ENCODE results near the gene GUCA1A.
"Not testable (repeated sequence)": the region's sequence is repeated elsewhere in the genome, so short reads cannot be mapped to it uniquely, and the experiment has no call there.

Gene GUCA1A

GRCh38 chr6:42147138-42147562 is 26.0 kb upstream of the GUCA1A start:
- DNase-seq (ENCODE audit: low spot score): no peak

GRCh38 chr6:42148058-42148457 is 25.1 kb upstream of the GUCA1A start:
- no peak for DNase-seq (ENCODE audit: low spot score)

GRCh38 chr6:42150254-42150653 is 22.9 kb upstream of the GUCA1A start:
- DNase-seq (ENCODE audit: low spot score): no peak

- DNase-seq (ENCODE audit: low spot score): no peak
These were observed 21.1 kb upstream of the GUCA1A start for GRCh38 chr6:42152024-42152423.

GRCh38 chr6:42152528-42153213 is 20.5 kb upstream of the GUCA1A start:
- not testable (repeated sequence) for DNase-seq (ENCODE audit: low spot score)

- no peak for DNase-seq (ENCODE audit: low spot score)
These were observed 19.2 kb upstream of the GUCA1A start for GRCh38 chr6:42153921-42154320.

- no peak for DNase-seq (ENCODE audit: low spot score)
These were observed 18.5 kb upstream of the GUCA1A start for GRCh38 chr6:42154461-42155209.

- DNase-seq (ENCODE audit: low spot score): no peak
These were observed 17.9 kb upstream of the GUCA1A start for GRCh38 chr6:42155293-42155692.

- no peak for DNase-seq (ENCODE audit: low spot score)
These were observed 16.5 kb upstream of the GUCA1A start for GRCh38 chr6:42156638-42157037.

GRCh38 chr6:42158011-42158410 is 15.2 kb upstream of the GUCA1A start:
- DNase-seq (ENCODE audit: low spot score): no peak

GRCh38 chr6:42158631-42159030 is 14.5 kb upstream of the GUCA1A start:
- DNase-seq (ENCODE audit: low spot score): no peak

GRCh38 chr6:42159431-42160024 is 13.6 kb upstream of the GUCA1A start:
- no peak for DNase-seq (ENCODE audit: low spot score)

GRCh38 chr6:42162384-42162783 is 10.8 kb upstream of the GUCA1A start:
- DNase-seq (ENCODE audit: low spot score): no peak

GRCh38 chr6:42162812-42163211 is 10.4 kb upstream of the GUCA1A start:
- DNase-seq (ENCODE audit: low spot score): no peak

GRCh38 chr6:42163981-42164380 is 9.2 kb upstream of the GUCA1A start:
- no peak for DNase-seq (ENCODE audit: low spot score)

GRCh38 chr6:42165016-42165415 is 8.1 kb upstream of the GUCA1A start:
- no peak for DNase-seq (ENCODE audit: low spot score)

GRCh38 chr6:42166444-42167141 is 6.6 kb upstream of the GUCA1A start:
- DNase-seq (ENCODE audit: low spot score): peak; percentile 87

- DNase-seq (ENCODE audit: low spot score): no peak
These were observed 4.5 kb upstream of the GUCA1A start for GRCh38 chr6:42168650-42169049.

GRCh38 chr6:42169780-42170179 is 3.4 kb upstream of the GUCA1A start:
- DNase-seq (ENCODE audit: low spot score): not testable (repeated sequence)

- DNase-seq (ENCODE audit: low spot score): no peak
These were observed 1.2 kb upstream of the GUCA1A start for GRCh38 chr6:42171813-42172581.

- DNase-seq (ENCODE audit: low spot score): no peak
These were observed 2.7 kb downstream of the GUCA1A start for GRCh38 chr6:42175860-42176259.

- DNase-seq (ENCODE audit: low spot score): no peak
These were observed 3.8 kb downstream of the GUCA1A start for GRCh38 chr6:42176981-42177380.
